ENCODE measurements around the gene GPX6.

- TF ChIP-seq POLR2A (IDR thresholded peaks at IDR 0.05; ENCODE audit: low read depth, low read length) = no peak
- TF ChIP-seq TAF1 (IDR thresholded peaks at IDR 0.05; ENCODE audit: low read depth, low read length) = no peak
- TF ChIP-seq SPI1 (IDR thresholded peaks at IDR 0.05; ENCODE audit: low read depth, low read length) = no peak
- TF ChIP-seq POLR2AphosphoS5 (IDR thresholded peaks at IDR 0.05; ENCODE audit: low read depth, low read length) = no peak
- TF ChIP-seq PAX5 (IDR thresholded peaks at IDR 0.05; ENCODE audit: insufficient read depth, low read length, severe bottlenecking) = no peak
Observed at GRCh38 chr6:28553384-28553985, 37.9 kb upstream of the GPX6 start.

Measured in GM12891 (cell line).